K562 (cell line): ENCODE data around the gene GCK. TPM values are rescaled to one million over a fixed set of nuclear protein-coding genes. Genes with fewer than 3 reads are reported as not detected.

Experiments
- ATAC-seq: fragments of 200-7000 bp; cut with Tn5 transposase; 3 replicates; pipeline ENCODE4 v1.9.1; 2020; ENCODE audit warnings: moderate library complexity
- BruUV-seq: library from RNA; stranded (reverse); fragments of 400-500 nt; replicated peaks from 2 replicates; lab custom pipeline; 2021; lab: Mats Ljungman, UMichigan
- CTCF ChIA-PET: fragments of 300-600 bp; formaldehyde crosslinking; extraction: SDS; loops from one replicate; lab custom pipeline; 2021; ENCODE audit warnings: low intra/inter-chr PET ratio; lab: Yijun Ruan, JAX
- POLR2A ChIA-PET: fragments of 300-600, 350-650 bp; sonication (Branson Sonifier 250); formaldehyde crosslinking; extraction: SDS; loops from one replicate; lab custom pipeline; 2021; ENCODE audit warnings: antibody characterized with exemption, inconsistent platforms; lab: Yijun Ruan, JAX
- DNase-seq, 4 experiments: peaks; one replicate each; pipeline versions ENCODE4 v3.0.0 to v3.0.0-alpha.2; 2011 to 2018; ENCODE audit warnings: low spot score in 3 of 4, mixed read lengths in 3 of 4; ENCODE audit errors: extremely low read depth in 1 of 4
- FAIRE-seq: peaks from 2 replicates; lab custom pipeline; 2011; peaks lifted over from hg19 to GRCh38; lab: Jason Lieb, UNC
- H2AFZ ChIP-seq: 2 replicates; pipeline ENCODE4 v1.6.0; 2011; ENCODE audit warnings: low read depth, low read length, control low read depth, inconsistent platforms
- H3K27ac ChIP-seq: fragments of 200-600 bp; 3 replicates; pipeline ENCODE4 v1.8.0; 2011; ENCODE audit warnings: low read depth, mild to moderate bottlenecking, control low read depth, inconsistent platforms, low read length, moderate library complexity, mixed read lengths; ENCODE audit errors: extremely low read depth
- H3K27me3 ChIP-seq, 2 experiments: fragments of 300-600 bp in 1 of 2; 2 replicates in 1 of 2; 3 replicates in 1 of 2; pipeline versions ENCODE4 v1.6.0 to v1.8.0; 2011; ENCODE audit warnings: inconsistent platforms in 2 of 2, low read length in 2 of 2, mild to moderate bottlenecking in 1 of 2, mixed read lengths in 1 of 2, moderate library complexity in 1 of 2; ENCODE audit not compliant: control insufficient read depth in 2 of 2, insufficient read depth in 2 of 2
- H3K36me3 ChIP-seq: fragments of 300-600 bp; 3 replicates; pipeline ENCODE4 v1.8.0; 2011; ENCODE audit warnings: mild to moderate bottlenecking, low read length, inconsistent platforms; ENCODE audit not compliant: control insufficient read depth, insufficient read depth
- H3K4me1 ChIP-seq, 2 experiments: fragments of 200-600 bp in 1 of 2; replicated peaks in 1 of 2; 2 replicates in 1 of 2; 3 replicates in 1 of 2; pipeline versions ENCODE4 v1.5.1 to v1.8.0; 2011; ENCODE audit warnings: inconsistent platforms in 2 of 2, low read length in 2 of 2, mild to moderate bottlenecking in 1 of 2, mixed read lengths in 1 of 2, moderate library complexity in 1 of 2; ENCODE audit not compliant: control insufficient read depth in 2 of 2, insufficient read depth in 2 of 2
- H3K4me2 ChIP-seq: 2 replicates; pipeline ENCODE4 v1.6.1; 2011; ENCODE audit warnings: low read length, control low read depth, inconsistent platforms, mixed read lengths; ENCODE audit not compliant: insufficient read depth
- H3K4me3 ChIP-seq: fragments of 200-600 bp; sonication (generic), shearing (Covaris generic); 2 replicates; pipeline ENCODE4 v1.5.1; 2016; ENCODE audit warnings: control low read depth, inconsistent platforms
- H3K79me2 ChIP-seq: fragments of 200-600 bp; 3 replicates; pipeline ENCODE4 v1.8.0; 2011; ENCODE audit warnings: low read length, inconsistent platforms; ENCODE audit not compliant: control insufficient read depth, insufficient read depth
- H3K9ac ChIP-seq, 2 experiments: 2 replicates each; pipeline versions ENCODE4 v1.6.0 to v1.6.1; 2011; ENCODE audit warnings: low read depth in 2 of 2, low read length in 2 of 2, control low read depth in 1 of 2, inconsistent platforms in 1 of 2, mild to moderate bottlenecking in 1 of 2, mixed read lengths in 1 of 2; ENCODE audit not compliant: insufficient read depth in 1 of 2
- H3K9me1 ChIP-seq: one replicate; pipeline ENCODE4 v1.6.0; 2011; ENCODE audit warnings: inconsistent platforms, mild to moderate bottlenecking, low read length, moderate library complexity; ENCODE audit not compliant: control insufficient read depth, insufficient read depth
- H3K9me3 ChIP-seq: replicated peaks from 2 replicates; pipeline ENCODE4 v1.5.1; 2011; ENCODE audit warnings: low read depth, low read length, inconsistent platforms; ENCODE audit not compliant: control insufficient read depth, insufficient read depth
- H4K20me1 ChIP-seq: replicated peaks from 2 replicates; pipeline ENCODE4 v1.6.1; 2011; ENCODE audit warnings: low read length, inconsistent platforms, mixed read lengths; ENCODE audit not compliant: control insufficient read depth, insufficient read depth
- BACH1 ChIP-seq: fragments of 200-800 bp; sonication (Bioruptor generic); IDR thresholded peaks from 2 replicates; pipeline ENCODE4 v1.6.1; 2016; ENCODE audit warnings: missing genetic modification characterization, missing compliant biosample characterization
- CBFB ChIP-seq: sonication (generic); formaldehyde crosslinking; IDR thresholded peaks from 2 replicates; pipeline ENCODE4 v1.4.0; 2020; ENCODE audit warnings: mild to moderate bottlenecking, missing genetic modification reagents
- ELF2 ChIP-seq: fragments of 250-450 bp; sonication (Bioruptor Pico); IDR thresholded peaks from 2 replicates; pipeline ENCODE4 v1.5.0; 2021; ENCODE audit warnings: mild to moderate bottlenecking
- GTF2E2 ChIP-seq: fragments of 200-800 bp; sonication (Bioruptor generic); IDR thresholded peaks from 2 replicates; pipeline ENCODE4 v1.6.1; 2016; ENCODE audit warnings: missing genetic modification characterization, missing compliant biosample characterization
- LARP7 ChIP-seq: fragments of 450-650 bp; IDR thresholded peaks from 2 replicates; pipeline ENCODE4 v1.6.1; 2016
- NUFIP1 ChIP-seq: fragments of 450-650 bp; IDR thresholded peaks from 2 replicates; pipeline ENCODE4 v1.6.1; 2018; ENCODE audit not compliant: partially characterized antibody
- POLR2G ChIP-seq: fragments of 200-400 bp; formaldehyde crosslinking; IDR thresholded peaks from 2 replicates; pipeline ENCODE4 v1.6.1; 2017; ENCODE audit warnings: low read depth, mild to moderate bottlenecking, antibody characterized with exemption, low read length, moderate library complexity
- RBFOX2 ChIP-seq: fragments of 200-400 bp; formaldehyde crosslinking; IDR thresholded peaks from 2 replicates; pipeline ENCODE4 v1.6.1; 2017; ENCODE audit warnings: low read depth, mild to moderate bottlenecking, low read length, moderate library complexity
- WGBS: fragments of 100-300 bp; shearing (Covaris generic); methylation state at CpG from one replicate; pipeline ENCODE4 v1.1.6; 2016; ENCODE audit warnings: low coverage, mixed read lengths; ENCODE audit not compliant: insufficient coverage; ENCODE audit errors: missing lambda C conversion rate; 5-methylcytosine and 5-hydroxymethylcytosine counted together
- in situ Hi-C: fragments of 300-500 bp; cut with MboI; formaldehyde crosslinking; loops from 4 replicates; pipeline ENCODE4 v1.15.0; 2018; ENCODE audit warnings: inconsistent platforms, mixed read lengths
- intact Hi-C: fragments of 100-400 bp; cut with micrococcal nuclease; formaldehyde crosslinking; loops from 2 replicates; pipeline ENCODE4 v1.14.2; 2022
- polyA plus RNA-seq, 8 experiments: library from polyadenylated mRNA; depleted of rRNA in 4 of 8; stranded (reverse) in 5 of 8; unstranded in 3 of 8; fragments of >200 nt; fragmentation: Nextera tagmentation in 2 of 8; fragmentation: Illumina TruSeq in 1 of 8; extraction: Ambion mirVana in 2 of 8; extraction: Trizol in 1 of 8; gene quantifications; 2 replicates each; pipeline versions ENCODE4 v1.2.1 to v1.2.3, GENCODE V29; 2011 to 2014; ENCODE audit warnings: inconsistent platforms in 1 of 8, missing spikeins in 1 of 8
- total RNA-seq, 7 experiments: library from RNA; depleted of rRNA in 6 of 7; stranded (reverse); fragments of >200 nt in 6 of 7; fragmentation: Illumina TruSeq in 2 of 7; extraction: Trizol in 2 of 7; gene quantifications; 2 replicates each; pipeline versions ENCODE4 v1.2.1 to v1.2.3, GENCODE V29; 2011 to 2021; ENCODE audit warnings: low replicate concordance in 1 of 7

The GCK gene
- total and polyA plus RNA-seq, 9 of the 15 experiments (the other 6 are each of a cell fraction or from before 2014, with no cell fraction given) = 0.11 to 0.55 (median 0.16) TPM; not detected in 3

- Histone ChIP-seq H3K27ac (no peak overlapping the region), H3K9ac (0 out of 4 replicates have a peak overlapping the region, but pooled peaks of 1 of the 2 experiments have one; percentile 38), H3K27me3 (peaks cover 0 to under 1% of the 10 kb centered on the region in 2 experiments; a peak in 1 of 5 replicates), H3K36me3 (peaks cover 77% of the 10 kb centered on the region), H3K4me2 (no peak overlapping the region), H3K4me3 (no peak overlapping the region), H3K79me2 (peaks cover 30% of the 10 kb centered on the region), H2AFZ (no peak overlapping the region), H4K20me1 (peaks cover 31% of the 10 kb centered on the region), H3K4me1 (peaks cover 19 to 40% of the 10 kb centered on the region in 2 experiments), H3K9me1 (peaks cover 13% of the 10 kb centered on the region), H3K9me3 (no peaks in the 10 kb centered on the region)
- in situ Hi-C loops = no loop called here
- ATAC-seq (no peak), FAIRE-seq (no peak), DNase-seq (no peak)
- CTCF ChIA-PET = no interaction called here
- intact Hi-C loops = no loop called here
- no TSS peak for BruUV-seq
- 89% methylated on average over 23 of the region's 25 CpGs for WGBS
- POLR2A ChIA-PET = interaction anchor here (0.6 to 2.9 kb wide), 5 partner anchors 11 to 877 kb away, joined by 3 to 16 read pairs (median 3); no protein-coding TSS in a partner anchor
- TF ChIP-seq NUFIP1 (no peak), POLR2G (peak; percentile 65), LARP7 (no peak), CBFB (CRISPR knock-in tag) (no peak), ELF2 (CRISPR knock-in tag) (no peak), RBFOX2 (peak; percentile 41; the same call in 1 of the 2 replicates), BACH1 (tag) (no peak), GTF2E2 (tag) (no peak)
These were observed 72.2 kb downstream of the GCK start for GRCh38 chr7:44116789-44117666.
